OCI-M2 (cell line): ENCODE data around the gene FGFR2.

ENCODE experiments used
- DNase-seq: peaks from one replicate; lab custom pipeline; 2025; ENCODE audit not compliant: unreplicated experiment; lab: John Stamatoyannopoulos, UW

The FGFR2 gene

GRCh38 chr10:121497513-121498470, 100.5 kb downstream of the FGFR2 start:
- DNase-seq: no peak

DNA sequence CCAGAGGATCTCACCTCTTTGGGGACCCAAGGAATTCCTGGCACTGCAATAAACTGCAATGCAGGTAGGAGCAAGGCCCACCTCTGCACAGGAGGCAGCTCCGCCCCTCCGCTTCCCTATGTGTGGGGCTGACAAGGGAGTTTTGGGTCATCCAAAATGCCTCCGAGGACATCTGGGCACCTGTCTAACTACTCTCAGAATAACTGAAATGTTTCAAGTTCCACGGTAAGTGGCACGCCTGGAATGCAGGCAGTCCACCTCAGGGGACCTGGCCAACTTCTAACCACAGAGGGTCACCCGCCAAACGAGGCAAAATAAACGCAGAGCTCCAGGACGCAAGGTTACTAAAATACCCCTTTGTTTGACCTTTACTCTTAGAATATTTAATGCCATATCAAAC, 102.5 kb downstream of the FGFR2 start:
- DNase-seq: no peak

GRCh38 chr10:121494296-121494695, 103.9 kb downstream of the FGFR2 start:
- no peak for DNase-seq

DNA sequence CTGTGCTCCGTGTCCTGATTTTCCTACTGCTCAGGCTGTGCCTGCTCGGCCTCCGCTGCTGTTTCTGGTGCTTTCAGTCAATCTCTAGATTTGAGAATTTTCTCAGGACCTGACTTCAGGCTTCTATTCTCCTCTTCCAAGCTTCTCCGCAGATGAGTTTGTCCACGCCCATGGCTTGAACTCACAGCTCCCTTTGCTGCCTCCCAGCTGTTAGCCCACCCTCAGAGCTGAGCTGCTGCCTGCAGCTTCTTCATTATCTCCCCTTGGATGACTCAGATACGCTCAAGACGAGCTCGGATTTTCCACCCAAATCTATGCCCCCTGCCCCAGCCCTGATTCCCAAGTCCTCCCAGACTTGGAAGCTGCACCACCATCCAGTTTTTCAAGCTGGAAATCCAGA, 104.7 kb downstream of the FGFR2 start:
- DNase-seq: no peak

- DNase-seq: no peak
Observed at GRCh38 chr10:121490871-121491519, 107.2 kb downstream of the FGFR2 start.

DNA sequence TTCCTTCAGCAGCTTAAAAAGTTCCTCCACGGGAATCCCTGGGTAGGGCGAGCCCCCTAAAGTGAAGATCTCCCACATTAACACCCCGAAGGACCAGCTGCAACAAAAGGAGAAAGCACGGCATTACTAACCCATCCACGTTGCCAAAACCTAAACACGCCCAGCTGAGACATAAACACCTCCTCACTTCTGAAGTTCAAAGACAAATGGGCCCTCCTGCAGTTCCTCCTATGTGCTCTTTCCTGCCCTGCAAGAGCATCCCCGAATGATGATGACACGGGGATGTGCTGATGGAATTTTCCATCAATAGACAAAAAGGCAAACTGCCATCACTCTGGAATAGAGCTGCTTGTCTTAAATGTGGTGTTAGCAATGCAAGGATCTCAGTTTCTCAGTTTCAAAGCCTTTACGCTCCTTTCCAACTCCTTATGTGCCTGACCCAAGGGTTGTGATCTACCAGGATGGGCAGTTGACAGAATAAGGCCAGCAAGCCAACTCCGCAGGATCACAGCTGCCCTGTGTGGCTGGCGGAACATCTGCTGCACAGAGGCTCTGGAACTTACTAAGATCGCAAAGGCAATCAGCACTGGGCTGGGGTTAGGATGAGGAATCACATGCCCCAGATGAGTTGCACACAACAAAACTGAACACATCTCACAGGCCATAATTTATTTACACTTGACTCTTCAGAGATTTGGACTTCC, 112.7 kb downstream of the FGFR2 start:
- no peak for DNase-seq

DNA sequence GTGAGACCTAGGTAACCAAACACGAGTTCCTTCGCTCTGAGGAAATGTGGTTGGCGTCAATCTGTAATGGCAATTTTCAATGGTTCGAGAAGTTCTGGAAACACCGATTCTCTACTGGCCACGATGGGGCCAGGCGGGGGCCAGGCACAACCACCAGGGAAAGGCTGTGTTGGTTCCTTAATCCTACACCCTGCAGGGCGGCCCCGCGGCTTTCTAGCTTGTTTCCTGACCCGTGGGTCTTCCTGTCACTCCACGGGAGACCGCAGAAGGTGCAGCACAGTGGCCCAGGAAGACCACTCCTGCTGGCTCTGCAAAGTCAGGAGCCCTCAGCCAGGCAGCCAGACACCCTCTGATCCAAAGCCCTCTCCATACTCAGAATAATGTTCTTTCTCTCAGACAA, 113.4 kb downstream of the FGFR2 start:
- no peak for DNase-seq

GRCh38 chr10:121484401-121484800, 113.8 kb downstream of the FGFR2 start:
- no peak for DNase-seq

DNA sequence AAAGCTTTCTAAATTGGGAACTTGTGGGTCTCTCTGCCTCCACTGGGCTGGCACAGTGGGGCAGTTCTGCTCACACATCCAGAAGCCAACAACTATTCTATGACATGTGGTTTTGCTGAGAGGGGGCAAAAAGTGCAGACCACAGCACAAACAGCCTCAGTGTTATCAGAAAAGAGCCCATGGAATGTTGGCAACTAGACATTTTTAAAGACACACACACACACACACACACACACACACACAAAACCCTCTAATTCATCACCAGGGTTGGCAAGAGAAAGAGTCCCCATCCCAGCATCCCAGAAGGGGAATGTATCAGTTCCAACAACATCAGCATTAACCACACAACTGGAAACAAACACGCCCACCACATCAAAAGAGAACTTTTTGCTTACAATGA, 117.1 kb downstream of the FGFR2 start:
- no peak for DNase-seq

DNA sequence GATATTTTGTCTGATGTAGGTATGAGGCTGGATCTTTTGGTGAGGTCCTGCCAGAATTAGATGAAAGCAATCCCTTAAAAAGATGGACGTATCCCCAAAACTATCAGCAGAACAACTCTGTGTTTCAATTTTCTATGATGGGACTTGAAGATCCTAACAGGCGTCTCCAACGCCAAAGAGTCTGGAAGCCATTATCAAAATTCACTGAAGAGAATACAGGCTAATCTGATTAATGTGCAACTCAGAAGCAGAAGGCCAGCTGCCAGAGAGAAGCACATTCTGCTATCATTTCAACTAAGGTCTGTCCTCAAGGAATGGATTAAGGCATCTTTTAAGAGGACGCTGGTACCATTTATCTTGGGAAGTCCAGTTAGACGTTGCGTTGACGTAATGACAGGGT, 119.7 kb downstream of the FGFR2 start:
- no peak for DNase-seq

DNA sequence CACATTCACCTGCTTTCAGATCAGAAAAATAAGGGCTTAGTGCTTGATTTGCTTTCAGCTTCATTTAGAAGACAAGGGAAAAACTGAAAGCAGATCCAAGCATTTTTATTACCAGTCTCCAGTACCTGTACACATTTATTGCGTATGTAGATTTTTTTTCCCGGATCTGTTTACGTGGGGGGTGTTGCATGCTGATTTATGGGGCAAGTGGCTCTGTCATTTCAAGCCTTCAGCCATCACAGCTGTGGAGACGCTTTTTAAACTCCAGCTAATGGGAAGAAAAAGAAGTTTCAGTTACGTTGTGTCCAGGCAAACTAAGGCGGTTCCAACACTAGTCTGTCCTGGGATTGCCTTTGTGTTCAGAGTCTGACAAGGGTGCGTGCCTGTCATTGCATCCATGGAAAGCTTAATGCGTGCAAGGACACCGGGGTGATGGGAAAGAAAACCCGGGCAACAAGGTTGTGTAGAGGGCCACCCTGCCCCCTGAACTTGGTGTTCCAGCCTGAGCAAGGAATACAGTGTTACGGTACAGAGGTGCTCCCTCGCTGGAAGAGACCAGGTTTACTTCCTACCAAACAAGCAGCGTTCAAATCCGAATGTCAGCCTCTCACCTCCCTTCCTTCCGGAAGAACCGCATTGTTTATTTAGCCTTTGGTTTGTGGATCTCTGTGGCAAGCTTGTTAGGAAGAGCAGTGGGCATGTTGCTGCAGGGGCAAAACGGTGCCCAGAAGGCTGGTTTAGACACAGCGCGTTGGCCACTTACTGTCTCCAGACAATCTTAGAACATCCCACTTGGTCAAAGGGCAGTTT, 128.2 kb downstream of the FGFR2 start:
- DNase-seq: no peak

- DNase-seq: no peak
Observed at GRCh38 chr10:121468726-121469125, 129.5 kb downstream of the FGFR2 start.

DNA sequence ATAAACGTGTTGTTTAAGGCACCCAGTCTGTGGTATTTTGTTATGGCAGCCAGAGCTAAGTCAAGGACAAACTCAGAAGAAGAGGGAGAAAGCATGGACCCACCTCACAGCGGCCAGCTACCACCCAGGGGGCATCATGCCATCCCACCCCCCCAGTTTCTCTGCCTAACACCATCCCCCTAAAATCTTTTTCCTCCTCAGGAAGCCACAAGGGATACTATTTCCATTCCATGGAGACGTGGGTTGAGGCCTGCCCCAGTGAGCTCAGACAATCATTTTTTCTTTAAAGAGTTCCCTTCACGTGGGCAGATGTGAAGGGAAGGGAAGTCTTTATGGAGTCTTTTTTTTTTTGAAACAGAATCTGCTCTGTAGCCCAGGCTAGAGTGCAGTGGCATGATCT, 131.8 kb downstream of the FGFR2 start:
- no peak for DNase-seq

DNA sequence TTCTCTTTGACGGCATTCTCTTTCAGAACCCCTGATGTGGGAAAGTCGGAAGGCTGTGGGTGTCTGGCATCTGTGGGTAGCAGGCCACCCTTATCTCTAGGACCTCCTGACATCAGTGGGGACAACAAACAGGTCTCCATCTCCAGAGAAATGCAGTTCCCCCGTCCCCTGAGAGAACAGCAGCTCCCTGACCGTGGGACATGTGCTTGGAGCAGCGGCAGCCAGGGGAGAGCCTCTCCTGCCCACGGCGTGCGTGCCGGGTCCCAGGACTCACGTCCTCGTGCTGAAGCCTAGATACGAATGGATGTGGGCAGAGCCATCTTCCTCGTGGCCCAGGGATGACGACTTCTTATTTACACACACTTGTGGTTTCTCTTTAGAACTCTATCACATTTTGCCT, 133.0 kb downstream of the FGFR2 start:
- DNase-seq: no peak

GRCh38 chr10:121464517-121464916, 133.7 kb downstream of the FGFR2 start:
- no peak for DNase-seq

DNA sequence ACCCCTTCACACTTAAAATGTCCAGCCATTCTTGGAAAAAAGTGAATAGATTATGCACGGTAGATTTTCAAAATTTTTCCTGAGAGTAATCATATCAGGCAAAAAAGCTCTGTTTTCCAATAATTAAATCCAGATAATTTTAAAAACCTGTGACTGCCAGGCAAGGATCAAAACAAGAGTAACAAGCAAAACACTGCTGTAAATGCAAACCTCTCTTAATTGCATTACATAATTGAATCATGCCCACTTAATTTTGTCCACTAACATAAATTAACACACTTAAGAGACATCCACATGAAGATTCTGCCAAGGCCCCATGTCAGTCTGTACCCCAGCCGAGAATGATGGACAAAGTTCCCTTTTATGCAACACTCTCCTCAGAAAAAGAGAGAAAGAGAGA, 135.3 kb downstream of the FGFR2 start:
- DNase-seq: no peak

- DNase-seq: no peak
Observed at GRCh38 chr10:121462281-121462680, 136.0 kb downstream of the FGFR2 start.

DNA sequence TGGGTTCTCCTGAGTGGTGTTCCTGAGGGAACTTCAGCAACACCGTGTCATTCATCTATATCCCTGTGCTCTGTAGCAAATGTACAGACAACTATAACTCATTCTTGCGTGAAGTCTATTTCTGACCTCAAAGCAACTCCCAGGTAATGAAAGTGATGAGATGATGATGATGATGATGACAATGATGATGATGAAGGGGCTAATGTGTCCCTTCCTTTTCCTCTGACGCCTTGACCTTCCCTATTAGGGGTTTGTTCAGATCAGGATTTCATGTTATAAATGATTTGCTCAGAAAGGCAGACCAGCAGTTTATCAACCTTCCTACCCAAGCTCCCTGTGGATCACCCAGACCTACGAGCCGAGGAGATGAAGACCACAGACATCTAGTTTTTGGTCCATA, 136.9 kb downstream of the FGFR2 start:
- no peak for DNase-seq

GRCh38 chr10:121460733-121461132, 137.5 kb downstream of the FGFR2 start:
- no peak for DNase-seq

DNA sequence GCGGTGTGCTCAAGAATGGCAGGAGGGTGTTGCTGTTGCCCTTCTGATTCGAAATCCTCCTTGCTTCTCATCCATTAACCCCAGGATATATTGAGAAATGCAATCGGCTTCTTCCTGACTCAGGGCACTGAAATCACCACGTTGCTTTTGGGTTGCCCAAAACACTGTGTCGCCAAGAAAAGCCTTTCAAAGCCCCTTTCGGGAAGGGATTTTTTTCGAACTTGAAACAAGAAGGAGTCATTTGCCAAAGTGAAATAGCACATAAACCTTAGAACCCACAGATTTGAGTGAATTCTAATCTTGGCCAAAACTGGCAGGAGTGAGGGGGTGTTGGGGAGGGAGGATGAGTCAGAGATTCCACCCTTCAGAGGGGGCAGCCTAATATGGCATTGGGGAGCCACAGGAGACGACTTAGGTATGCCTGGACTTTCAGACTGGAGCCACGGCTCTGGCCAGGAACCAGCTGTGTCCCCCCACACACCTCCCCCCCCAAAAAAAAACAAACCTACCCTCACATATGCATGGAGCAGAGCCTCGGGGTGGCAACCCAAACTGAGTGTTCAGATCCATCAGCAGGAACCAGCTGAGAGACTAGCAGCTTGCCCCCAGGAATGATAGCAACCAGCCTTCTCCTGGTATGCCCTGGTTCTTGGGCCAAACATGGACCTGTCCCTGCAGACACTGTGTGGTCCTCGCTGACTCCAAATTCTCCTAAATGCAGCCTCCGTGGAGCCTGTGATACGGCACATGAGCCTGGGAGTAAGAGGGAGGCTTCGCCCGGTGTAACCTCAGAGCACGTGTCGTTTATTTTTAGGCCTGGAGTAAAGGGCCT, 138.4 kb downstream of the FGFR2 start:
- DNase-seq: no peak
